ENCODE data around the gene STEEP1. TPM values are rescaled to one million over a fixed set of nuclear protein-coding genes. Genes with fewer than 3 reads are reported as not detected.

Gene STEEP1
- total and polyA plus RNA-seq, 2 donors (not counting 3 experiments of a cell fraction or from before 2014, with no cell fraction given), result 12.1 to 23.1 TPM

- no TSS peak for BruUV-seq (replicated peaks)
These were observed 72.7 kb downstream of the STEEP1 start for GRCh38 chrX:119492463-119492862.

GRCh38 chrX:119489212-119490074 is 75.8 kb downstream of the STEEP1 start:
- H3K4me1 ChIP-seq (ENCODE audit: control insufficient read depth, extremely low read depth, insufficient read depth, low read length), result no peaks in the 10 kb centered on the region
- no peaks in the 10 kb centered on the region for H3K9me3 ChIP-seq (replicated peaks; ENCODE audit: control insufficient read depth, insufficient read depth, low read length)
- no peaks in the 10 kb centered on the region for H3K36me3 ChIP-seq (ENCODE audit: control insufficient read depth in 2 of 2, extremely low read depth in 1 of 2, insufficient read depth in 2 of 2, low read length in 2 of 2)
- TF ChIP-seq JUN (IDR thresholded peaks at IDR 0.05; ENCODE audit: borderline replicate concordance, insufficient read depth, insufficient read length, low read depth), result no peak
- no peak for TF ChIP-seq FOS (IDR thresholded peaks at IDR 0.05; ENCODE audit: borderline replicate concordance, insufficient read depth, low read length)
- TF ChIP-seq GATA2 (IDR thresholded peaks at IDR 0.05; ENCODE audit: insufficient read depth, insufficient read length, low read depth, low read length), result no peak
- TF ChIP-seq POLR2AphosphoS5 (IDR thresholded peaks at IDR 0.05; ENCODE audit: insufficient read depth, low read depth, low read length), result no peak
- no peak for TF ChIP-seq MYC (IDR thresholded peaks at IDR 0.05; ENCODE audit: low read depth, low read length)
- no peak for TF ChIP-seq EZH2 (IDR thresholded peaks at IDR 0.05; ENCODE audit: borderline replicate concordance, low read depth, low read length, severe bottlenecking)
- TF ChIP-seq POLR2A (IDR thresholded peaks at IDR 0.05; ENCODE audit: low read depth, low read length), result no peak
- no peak for TF ChIP-seq MAX (IDR thresholded peaks at IDR 0.05; ENCODE audit: insufficient read depth, insufficient read length)
- TF ChIP-seq CTCF (IDR thresholded peaks at IDR 0.05; ENCODE audit: extremely low read depth in 1 of 2, insufficient read depth in 1 of 2, low read depth in 1 of 2, low read length in 2 of 2), result no peak
- no peak overlapping the region for H3K4me2 ChIP-seq (ENCODE audit: insufficient read depth, low read length)
- no peak overlapping the region for H3K27ac ChIP-seq (ENCODE audit: insufficient read depth, low read depth, low read length)
- DNase-seq (ENCODE audit: low read depth, low spot score), result no peak
- CTCF ChIA-PET, result interaction anchor here (1.1 to 12.6 kb wide), 6 partner anchors 11 to 292 kb away, joined by 3 to 217 read pairs (median 6); partner anchors contain the start of gene SOWAHD
- dilution Hi-C loops (cut with MboI; ENCODE audit: extremely low pct_ligation_motif_present, low sequenced_read_pairs) (no loop called here), intact Hi-C loops (cut with micrococcal nuclease) (no loop called here)
- H3K79me2 ChIP-seq (ENCODE audit: control insufficient read depth, insufficient read depth, low read length), result no peaks in the 10 kb centered on the region
- H3K9ac ChIP-seq (replicated peaks; ENCODE audit: extremely low read depth, insufficient read depth, low read length), result no peak overlapping the region
- no peak for FAIRE-seq
- no peak overlapping the region for H3K4me3 ChIP-seq (replicated peaks in 1 of 3; ENCODE audit: insufficient read depth in 1 of 3, low read depth in 1 of 3, low read length in 3 of 3)
- no TSS peak for BruUV-seq (replicated peaks)
- H2AFZ ChIP-seq (ENCODE audit: low read depth, low read length), result no peak overlapping the region
- POLR2A ChIA-PET, result no interaction called here
- H4K20me1 ChIP-seq (replicated peaks; ENCODE audit: control insufficient read depth, extremely low read depth, insufficient read depth, low read length), result no peaks in the 10 kb centered on the region
- no peaks in the 10 kb centered on the region for H3K9me1 ChIP-seq (replicated peaks; ENCODE audit: control insufficient read depth, extremely low read depth, insufficient read depth, low read length)
- no peaks in the 10 kb centered on the region for H3K27me3 ChIP-seq (ENCODE audit: control insufficient read depth in 2 of 2, insufficient read depth in 2 of 2, low read length in 2 of 2)

More at GRCh38 chrX:119492463-119492862, 72.7 kb downstream of the STEEP1 start:
- no peaks in the 10 kb centered on the region for H3K9me3 ChIP-seq (replicated peaks; ENCODE audit: control insufficient read depth, insufficient read depth, low read length)
- POLR2A ChIA-PET, result no interaction called here
- no peaks in the 10 kb centered on the region for H3K36me3 ChIP-seq (ENCODE audit: control insufficient read depth in 2 of 2, extremely low read depth in 1 of 2, insufficient read depth in 2 of 2, low read length in 2 of 2)
- H3K9me1 ChIP-seq (replicated peaks; ENCODE audit: control insufficient read depth, extremely low read depth, insufficient read depth, low read length), result no peaks in the 10 kb centered on the region
- no peak overlapping the region for H2AFZ ChIP-seq (ENCODE audit: low read depth, low read length)
- H3K4me2 ChIP-seq (ENCODE audit: insufficient read depth, low read length), result no peak overlapping the region
- H3K4me3 ChIP-seq (replicated peaks in 1 of 3; ENCODE audit: insufficient read depth in 1 of 3, low read depth in 1 of 3, low read length in 3 of 3), result no peak overlapping the region
- H3K27me3 ChIP-seq (ENCODE audit: control insufficient read depth in 2 of 2, insufficient read depth in 2 of 2, low read length in 2 of 2), result peaks cover 0 to 2% of the 10 kb centered on the region in 2 experiments
- intact Hi-C loops (cut with micrococcal nuclease) (no loop called here), dilution Hi-C loops (cut with MboI; ENCODE audit: extremely low pct_ligation_motif_present, low sequenced_read_pairs) (no loop called here)
- H3K9ac ChIP-seq (replicated peaks; ENCODE audit: extremely low read depth, insufficient read depth, low read length), result no peak overlapping the region
- no peaks in the 10 kb centered on the region for H4K20me1 ChIP-seq (replicated peaks; ENCODE audit: control insufficient read depth, extremely low read depth, insufficient read depth, low read length)
- TF ChIP-seq FOS (IDR thresholded peaks at IDR 0.05; ENCODE audit: borderline replicate concordance, insufficient read depth, low read length) (no peak), MYC (IDR thresholded peaks at IDR 0.05; ENCODE audit: low read depth, low read length) (no peak), EZH2 (IDR thresholded peaks at IDR 0.05; ENCODE audit: borderline replicate concordance, low read depth, low read length, severe bottlenecking) (no peak)
- DNase-seq (ENCODE audit: low read depth, low spot score) (no peak), FAIRE-seq (no peak)
- CTCF ChIA-PET, result interaction anchor here (1.9 to 12.6 kb wide), 2 partner anchors 19 to 24 kb away, joined by 4 to 217 read pairs; no protein-coding TSS in a partner anchor
- H3K79me2 ChIP-seq (ENCODE audit: control insufficient read depth, insufficient read depth, low read length), result no peaks in the 10 kb centered on the region
- H3K4me1 ChIP-seq (ENCODE audit: control insufficient read depth, extremely low read depth, insufficient read depth, low read length), result no peaks in the 10 kb centered on the region
- H3K27ac ChIP-seq (ENCODE audit: insufficient read depth, low read depth, low read length), result no peak overlapping the region

All from endothelial cell of umbilical vein (primary cell).